K562 (cell line): ENCODE results near the gene TTC24. TPM values are rescaled to one million over a fixed set of nuclear protein-coding genes. Genes with fewer than 3 reads are reported as not detected.

ENCODE experiments used
- BRF2 ChIP-seq: IDR thresholded peaks from 3 replicates; pipeline ENCODE4 v1.6.1; 2011; ENCODE audit warnings: borderline replicate concordance, mild to moderate bottlenecking; ENCODE audit not compliant: insufficient read length, insufficient read depth
- FOXA3 ChIP-seq, 2 experiments: fragments of 450-650 bp in 1 of 2; sonication (generic) in 1 of 2; formaldehyde crosslinking; IDR thresholded peaks in 1 of 2; conservative IDR thresholded peaks in 1 of 2; 2 replicates each; pipeline versions ENCODE4 v1.4.0 to v1.8.0; 2020 to 2022; ENCODE audit warnings: mild to moderate bottlenecking in 2 of 2, missing genetic modification reagents in 1 of 2
- FOXM1 ChIP-seq, 2 experiments: fragments of 450-650 bp in 1 of 2; sonication (generic) in 1 of 2; formaldehyde crosslinking in 1 of 2; IDR thresholded peaks; 2 replicates each; pipeline versions ENCODE4 v1.6.1 to v1.9.0; 2017 to 2022; ENCODE audit warnings: low read depth in 2 of 2, mild to moderate bottlenecking in 2 of 2, missing genetic modification reagents in 1 of 2, moderate library complexity in 1 of 2
- KHSRP ChIP-seq: fragments of 450-650 bp; IDR thresholded peaks from 2 replicates; pipeline ENCODE4 v1.6.1; 2017
- MECOM ChIP-seq: fragments of 250-450 bp; sonication (Bioruptor Pico); IDR thresholded peaks from 2 replicates; pipeline ENCODE4 v1.8.0; 2022; ENCODE audit warnings: inconsistent platforms
- MED1 ChIP-seq: sonication (generic); formaldehyde crosslinking; IDR thresholded peaks from 2 replicates; pipeline ENCODE4 v1.8.1; 2023; ENCODE audit warnings: missing genetic modification reagents, borderline replicate concordance
- PRPF4 ChIP-seq: fragments of 200-400 bp; formaldehyde crosslinking; IDR thresholded peaks from one replicate; pipeline ENCODE4 v1.6.1; 2017; ENCODE audit warnings: low read length, low read depth, mild to moderate bottlenecking; ENCODE audit not compliant: insufficient read depth, poor library complexity, severe bottlenecking
- RB1 ChIP-seq: fragments of 450-650 bp; IDR thresholded peaks from 2 replicates; pipeline ENCODE4 v1.6.1; 2017; ENCODE audit warnings: low read depth, mild to moderate bottlenecking
- RBFOX2 ChIP-seq: fragments of 200-400 bp; formaldehyde crosslinking; IDR thresholded peaks from 2 replicates; pipeline ENCODE4 v1.6.1; 2017; ENCODE audit warnings: low read depth, mild to moderate bottlenecking, low read length, moderate library complexity
- SMAD3 ChIP-seq: fragments of 450-650 bp; formaldehyde crosslinking; conservative IDR thresholded peaks from 2 replicates; pipeline ENCODE4 v1.4.0; 2020; ENCODE audit warnings: mild to moderate bottlenecking
- ZBTB40 ChIP-seq, 2 experiments: fragments of 450-650 bp in 1 of 2; sonication (generic) in 1 of 2; formaldehyde crosslinking in 1 of 2; IDR thresholded peaks; 2 replicates each; pipeline versions ENCODE4 v1.7.1 to v1.9.0; 2016 to 2022; ENCODE audit warnings: inconsistent platforms in 1 of 2, mild to moderate bottlenecking in 1 of 2, missing genetic modification reagents in 1 of 2
- ZNF324 ChIP-seq: fragments of 250-450 bp; sonication (Bioruptor Pico); IDR thresholded peaks from 2 replicates; pipeline ENCODE4 v1.4.0; 2020; ENCODE audit warnings: mild to moderate bottlenecking
- polyA plus RNA-seq, 8 experiments: library from polyadenylated mRNA; depleted of rRNA in 4 of 8; stranded (reverse) in 5 of 8; unstranded in 3 of 8; fragments of >200 nt; fragmentation: Nextera tagmentation in 2 of 8; fragmentation: Illumina TruSeq in 1 of 8; extraction: Ambion mirVana in 2 of 8; extraction: Trizol in 1 of 8; gene quantifications; 2 replicates each; pipeline versions ENCODE4 v1.2.1 to v1.2.3, GENCODE V29; 2011 to 2014; ENCODE audit warnings: inconsistent platforms in 1 of 8, missing spikeins in 1 of 8
- total RNA-seq, 7 experiments: library from RNA; depleted of rRNA in 6 of 7; stranded (reverse); fragments of >200 nt in 6 of 7; fragmentation: Illumina TruSeq in 2 of 7; extraction: Trizol in 2 of 7; gene quantifications; 2 replicates each; pipeline versions ENCODE4 v1.2.1 to v1.2.3, GENCODE V29; 2011 to 2021; ENCODE audit warnings: low replicate concordance in 1 of 7
- TF ChIP-seq, protein P1 (sequence below): fragments of 250-450 bp; sonication (Bioruptor Pico); IDR thresholded peaks from 2 replicates; pipeline ENCODE4 v1.8.0; 2021; ENCODE audit warnings: borderline replicate concordance, mild to moderate bottlenecking, moderate library complexity; ENCODE audit not compliant: poor library complexity, severe bottlenecking
- TF ChIP-seq, protein P2 (sequence below): sonication (generic); formaldehyde crosslinking; IDR thresholded peaks from 2 replicates; pipeline ENCODE4 v1.8.1; 2022; ENCODE audit warnings: missing genetic modification reagents

Gene TTC24
- total and polyA plus RNA-seq, 9 of the 15 experiments (the other 6 are each of a cell fraction or from before 2014, with no cell fraction given): not detected

GRCh38 chr1:156592158-156592909, 12.8 kb downstream of the TTC24 start (continued):
- no peak for TF ChIP-seq BRF2
- TF ChIP-seq MED1 (CRISPR knock-in tag): no peak
- peak; percentile 38; the same call in 1 of the 2 replicates for TF ChIP-seq ZBTB40 (IDR thresholded peaks at IDR 0.05)
- TF ChIP-seq ZBTB40 (CRISPR knock-in tag; IDR thresholded peaks at IDR 0.05): no peak
- no peak for TF ChIP-seq ZNF324
- TF ChIP-seq MECOM (CRISPR knock-in tag): no peak
- TF ChIP-seq, protein P1, sequence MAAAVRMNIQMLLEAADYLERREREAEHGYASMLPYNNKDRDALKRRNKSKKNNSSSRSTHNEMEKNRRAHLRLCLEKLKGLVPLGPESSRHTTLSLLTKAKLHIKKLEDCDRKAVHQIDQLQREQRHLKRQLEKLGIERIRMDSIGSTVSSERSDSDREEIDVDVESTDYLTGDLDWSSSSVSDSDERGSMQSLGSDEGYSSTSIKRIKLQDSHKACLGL (CRISPR knock-in tag): no peak
- TF ChIP-seq, protein P2, sequence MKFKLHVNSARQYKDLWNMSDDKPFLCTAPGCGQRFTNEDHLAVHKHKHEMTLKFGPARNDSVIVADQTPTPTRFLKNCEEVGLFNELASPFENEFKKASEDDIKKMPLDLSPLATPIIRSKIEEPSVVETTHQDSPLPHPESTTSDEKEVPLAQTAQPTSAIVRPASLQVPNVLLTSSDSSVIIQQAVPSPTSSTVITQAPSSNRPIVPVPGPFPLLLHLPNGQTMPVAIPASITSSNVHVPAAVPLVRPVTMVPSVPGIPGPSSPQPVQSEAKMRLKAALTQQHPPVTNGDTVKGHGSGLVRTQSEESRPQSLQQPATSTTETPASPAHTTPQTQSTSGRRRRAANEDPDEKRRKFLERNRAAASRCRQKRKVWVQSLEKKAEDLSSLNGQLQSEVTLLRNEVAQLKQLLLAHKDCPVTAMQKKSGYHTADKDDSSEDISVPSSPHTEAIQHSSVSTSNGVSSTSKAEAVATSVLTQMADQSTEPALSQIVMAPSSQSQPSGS (CRISPR knock-in tag): no peak
- TF ChIP-seq RBFOX2: no peak
- TF ChIP-seq FOXM1 (IDR thresholded peaks at IDR 0.05; ENCODE audit: low read depth): no peak
- TF ChIP-seq FOXM1 (CRISPR knock-in tag; IDR thresholded peaks at IDR 0.05; ENCODE audit: low read depth): 0 out of 2 replicates have a peak, but pooled peaks have one; percentile 15
- TF ChIP-seq RB1: no peak
- no peak for TF ChIP-seq KHSRP
- no peak for TF ChIP-seq SMAD3
- no peak for TF ChIP-seq PRPF4
- TF ChIP-seq FOXA3 (CRISPR knock-in tag; conservative IDR thresholded peaks at IDR 0.05 in 1 of 2, IDR thresholded peaks at IDR 0.05 in 1 of 2): no peak
